GM18505 (cell line): ENCODE results near the gene DNAI2.

Experiments used
- ATAC-seq: cut with Tn5 transposase; IDR thresholded peaks from one replicate; pipeline ENCODE4 v1.9.1; 2021; ENCODE audit not compliant: unreplicated experiment
- POLR2A ChIP-seq: IDR thresholded peaks from 4 replicates; pipeline ENCODE4 v1.6.1; 2011; ENCODE audit warnings: borderline replicate concordance; ENCODE audit not compliant: insufficient read depth, insufficient read length; ENCODE audit errors: extremely low read depth

Gene DNAI2

DNA sequence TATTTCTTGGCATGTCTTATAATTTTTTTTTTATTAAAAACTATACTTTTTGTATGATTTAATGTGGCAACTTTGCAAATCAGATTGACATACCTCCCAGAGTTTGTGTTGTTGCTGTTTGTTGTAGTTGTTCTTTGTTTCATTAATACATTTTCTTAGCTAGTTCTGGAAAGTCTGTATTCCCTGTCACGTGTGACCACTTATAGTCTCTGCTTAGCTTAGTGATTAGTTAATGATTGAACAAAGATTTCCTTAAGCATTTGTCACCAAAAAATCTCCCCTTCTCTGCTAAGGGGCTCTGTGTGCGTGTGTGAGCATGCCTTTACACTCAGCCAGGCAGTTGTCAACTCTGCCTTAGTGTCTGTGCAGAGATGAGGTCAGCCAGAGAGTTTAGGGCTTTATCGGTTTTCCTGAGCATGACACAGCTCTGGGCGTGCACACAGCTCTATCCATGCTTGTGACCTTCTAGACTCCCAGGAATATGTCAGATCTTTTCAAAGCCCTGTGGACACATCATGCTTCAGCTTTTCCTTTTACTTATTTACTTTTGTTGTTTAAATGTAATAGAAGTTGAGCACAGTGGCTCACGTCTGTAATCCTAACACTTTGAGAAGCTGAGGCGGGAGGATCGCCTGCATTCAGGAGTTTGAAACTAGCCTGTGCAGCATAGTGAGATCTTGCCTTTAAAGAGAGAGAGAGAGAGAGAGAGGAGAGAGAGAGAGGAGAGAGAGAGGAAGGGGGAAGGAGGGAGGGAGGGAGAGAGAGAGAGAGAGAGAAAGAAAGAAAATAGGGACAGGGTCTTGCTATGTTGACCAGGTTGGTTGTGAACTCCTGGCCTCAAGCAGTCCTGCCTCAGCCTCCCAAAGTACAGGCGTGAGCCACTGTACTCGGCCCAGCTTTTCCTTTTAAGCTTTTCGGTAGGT lies 21.9 kb downstream of the DNAI2 start:
- no peak for ATAC-seq
- no peak for TF ChIP-seq POLR2A

DNA sequence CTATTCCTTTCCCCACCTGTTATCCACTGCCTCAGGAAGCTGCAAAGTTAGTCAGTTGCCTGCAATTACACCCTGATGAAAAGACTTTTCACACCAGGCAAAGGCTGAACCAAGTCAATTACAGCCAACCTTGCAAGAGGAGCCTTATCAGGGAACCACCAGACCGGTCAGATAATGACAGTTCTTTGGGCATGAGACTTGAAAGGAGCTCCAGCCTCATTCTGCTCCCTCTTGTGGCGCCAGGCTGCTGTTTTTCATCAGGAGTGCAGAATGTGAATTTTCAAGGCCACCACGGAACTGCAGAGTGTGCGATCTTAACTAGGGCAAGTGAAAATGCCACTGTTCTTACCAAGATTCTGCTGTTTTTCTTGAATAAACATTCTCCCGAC lies 22.5 kb downstream of the DNAI2 start:
- no peak for ATAC-seq
- no peak for TF ChIP-seq POLR2A

DNA sequence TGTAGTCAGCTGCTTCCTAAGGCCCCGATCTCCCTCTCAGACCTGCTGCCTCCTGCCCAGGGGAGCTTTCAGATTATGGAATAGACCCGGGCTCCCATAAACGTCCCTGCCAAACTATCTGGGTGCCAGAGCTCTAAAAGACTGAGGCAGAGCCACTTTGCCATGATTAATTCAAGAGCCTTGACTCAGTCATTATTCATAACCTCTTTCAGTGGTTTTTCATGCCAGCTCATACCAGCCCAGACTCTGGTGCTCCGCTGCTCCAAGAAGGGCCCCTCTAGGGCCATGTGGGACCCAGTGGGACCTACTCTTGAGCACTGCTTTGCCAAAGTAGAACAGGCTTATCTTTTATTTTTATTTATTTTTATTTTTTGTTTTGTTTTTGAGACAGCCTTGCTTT lies 23.9 kb downstream of the DNAI2 start:
- no peak for TF ChIP-seq POLR2A
- ATAC-seq = no peak

- ATAC-seq = no peak
- TF ChIP-seq POLR2A = no peak
These were observed 24.7 kb downstream of the DNAI2 start for GRCh38 chr17:74298778-74299177.

DNA sequence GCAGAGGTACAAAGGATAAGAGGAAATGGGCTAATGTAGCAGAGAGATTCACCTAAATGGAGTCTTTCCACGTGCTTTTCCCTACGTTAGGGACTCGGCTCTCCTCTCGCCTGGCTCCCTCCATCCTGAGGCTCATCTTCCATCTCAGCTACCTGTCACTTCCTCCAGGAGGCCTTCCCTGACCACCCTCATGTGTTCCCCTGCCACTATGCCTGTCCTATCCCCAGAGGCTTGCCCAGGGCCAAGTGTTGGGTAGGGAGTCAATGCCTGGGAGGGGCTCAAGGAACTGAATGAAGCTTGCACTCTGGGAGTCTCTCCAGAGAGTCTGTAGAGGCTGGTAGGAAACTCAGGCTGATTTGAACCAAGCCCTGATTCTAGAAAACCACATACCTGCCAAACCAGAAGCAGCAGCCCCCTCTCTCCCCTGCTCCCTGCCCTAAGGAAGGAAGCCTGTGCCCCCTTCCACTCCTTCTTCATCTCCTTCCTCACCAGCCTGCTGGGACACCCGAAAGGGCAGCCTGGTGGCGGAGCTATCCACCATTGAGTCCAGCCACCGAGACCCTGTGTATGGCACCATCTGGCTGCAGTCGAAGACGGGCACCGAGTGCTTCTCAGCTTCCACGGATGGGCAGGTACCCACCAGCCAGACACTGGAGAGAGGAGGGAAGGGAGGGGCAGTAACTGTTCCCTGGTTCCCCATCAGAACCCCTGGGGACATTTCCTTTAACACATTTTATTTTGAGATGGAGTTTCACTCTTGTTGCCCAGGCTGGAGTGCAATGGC lies 25.4 kb downstream of the DNAI2 start:
- no peak for TF ChIP-seq POLR2A

GRCh38 chr17:74303305-74303704 lies 29.3 kb downstream of the DNAI2 start:
- ATAC-seq = no peak
- TF ChIP-seq POLR2A = no peak

More for the DNA sequence above, 25.4 kb downstream of the DNAI2 start:
- no peak for ATAC-seq

GRCh38 chr17:74304184-74304583 lies 30.1 kb downstream of the DNAI2 start:
- no peak for ATAC-seq
- no peak for TF ChIP-seq POLR2A

DNA sequence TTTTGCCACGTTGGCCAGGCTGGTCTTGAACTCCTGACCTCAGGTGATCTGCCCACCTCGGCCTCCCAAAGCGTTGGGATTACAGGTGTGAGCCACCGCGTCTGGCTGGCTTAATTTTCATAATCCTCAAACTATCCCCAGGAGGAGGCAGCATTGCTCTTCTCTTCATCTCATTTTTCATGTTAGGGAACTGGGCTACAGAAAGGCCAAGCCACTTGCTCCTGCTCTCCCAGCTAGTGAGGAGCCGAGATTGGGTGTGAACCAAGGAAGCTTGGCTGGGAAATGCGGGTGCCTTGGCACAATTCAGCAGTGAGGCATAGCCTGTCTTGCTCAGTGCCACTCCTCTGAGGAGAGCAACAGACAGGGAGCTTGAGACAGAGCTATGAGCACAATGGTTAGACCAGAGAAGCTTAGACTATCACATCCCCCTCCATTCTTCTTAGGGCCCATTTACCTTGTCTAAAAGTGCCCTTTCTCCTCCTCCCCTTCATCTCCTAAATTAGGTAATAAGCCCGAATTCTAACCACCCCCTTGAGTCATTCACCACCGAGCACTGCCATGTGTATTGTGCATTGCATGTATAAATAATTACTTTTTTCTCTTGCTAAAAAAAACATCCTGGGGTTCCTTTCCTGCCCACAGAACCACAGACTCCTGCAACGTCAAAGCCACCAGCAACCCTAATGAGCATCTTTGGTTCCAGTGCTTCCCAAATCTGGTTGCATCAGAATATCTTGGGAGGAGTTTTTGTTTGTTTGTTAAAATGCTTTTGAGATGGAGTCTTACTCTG lies 32.0 kb downstream of the DNAI2 start:
- no peak for ATAC-seq
- TF ChIP-seq POLR2A = no peak

GRCh38 chr17:74307984-74308773 lies 34.1 kb downstream of the DNAI2 start:
- ATAC-seq = no peak
- no peak for TF ChIP-seq POLR2A

DNA sequence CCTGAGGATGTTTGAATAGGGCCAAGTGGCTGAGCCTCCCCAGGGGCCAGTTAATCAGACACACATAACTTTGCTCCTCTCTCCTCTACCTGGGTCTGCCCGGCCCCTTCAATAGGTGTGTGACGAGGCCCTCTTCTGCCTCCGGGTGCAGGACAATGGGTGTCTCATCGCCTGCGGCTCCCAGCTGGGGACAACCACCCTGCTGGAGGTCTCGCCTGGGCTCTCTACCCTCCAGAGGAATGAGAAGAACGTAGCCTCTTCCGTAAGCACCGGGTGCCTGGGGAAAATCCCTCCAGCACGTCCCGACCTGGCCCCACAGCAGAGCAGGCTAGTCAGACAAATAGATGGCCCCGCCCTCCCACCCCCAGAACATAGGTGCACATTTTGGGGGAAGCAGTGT lies 35.9 kb downstream of the DNAI2 start:
- no peak for ATAC-seq

DNA sequence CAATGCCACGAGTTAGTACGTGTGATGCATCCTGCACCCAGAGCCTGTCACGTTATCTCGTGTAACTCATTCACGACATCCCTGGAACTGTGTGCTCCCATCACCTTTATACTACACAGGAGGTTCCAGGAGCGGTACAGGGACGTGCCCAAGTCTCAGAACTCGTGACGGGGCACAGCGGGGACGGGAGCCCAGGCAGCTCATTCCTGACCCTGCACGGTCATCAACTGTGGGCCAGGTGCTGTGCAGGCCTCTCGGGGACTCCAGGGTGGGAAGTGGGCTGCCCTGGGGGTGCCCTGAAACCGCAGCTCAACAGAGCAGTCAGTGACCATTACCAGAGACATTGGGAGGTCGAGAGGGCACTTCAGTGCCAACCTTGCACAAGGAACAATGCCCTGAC lies 40.8 kb downstream of the DNAI2 start:
- no peak for TF ChIP-seq POLR2A
- ATAC-seq = no peak

More for the DNA sequence above, 35.9 kb downstream of the DNAI2 start:
- TF ChIP-seq POLR2A = no peak

DNA sequence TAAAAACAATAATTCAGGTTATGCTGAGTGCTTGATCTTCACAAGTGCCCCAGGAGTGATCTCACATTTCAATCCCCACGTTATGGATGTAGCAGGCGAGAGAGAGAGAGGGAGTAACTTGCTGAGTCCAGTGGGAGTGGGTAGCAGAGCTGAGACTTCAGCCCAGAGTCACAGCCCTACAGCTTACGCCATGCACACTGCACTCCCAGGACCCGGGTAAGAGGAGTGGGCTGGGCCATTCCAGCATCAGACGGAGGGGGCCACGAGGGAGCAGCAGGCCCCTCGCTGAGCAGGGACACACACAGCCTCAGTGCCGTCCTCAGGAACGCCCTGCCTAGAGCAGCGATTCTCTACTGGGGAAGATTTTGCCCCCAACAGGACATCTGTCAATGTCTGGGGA lies 42.2 kb downstream of the DNAI2 start:
- no peak for ATAC-seq
- TF ChIP-seq POLR2A = no peak

GRCh38 chr17:74317071-74317470 lies 43.0 kb downstream of the DNAI2 start:
- no peak for TF ChIP-seq POLR2A
- no peak for ATAC-seq

DNA sequence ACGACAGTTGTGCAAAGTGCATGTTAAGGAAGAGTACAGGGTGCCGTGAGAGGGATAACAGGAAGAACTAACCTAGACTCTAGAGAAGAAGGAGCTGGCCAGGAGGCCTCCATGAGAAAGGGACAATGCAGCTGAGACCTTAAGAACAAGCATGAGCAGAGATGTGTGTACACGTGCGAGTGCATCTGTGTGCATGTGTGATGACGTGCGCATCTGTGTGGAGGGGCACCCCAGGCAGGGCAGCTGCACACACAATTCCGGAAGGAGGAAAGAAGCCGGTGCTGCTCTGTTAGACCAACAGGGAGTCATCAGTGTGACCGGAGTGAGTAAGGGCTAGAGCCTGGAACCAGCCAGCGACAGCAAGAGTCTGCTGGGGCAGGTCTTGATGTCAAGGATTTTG lies 44.4 kb downstream of the DNAI2 start:
- no peak for TF ChIP-seq POLR2A
- no peak for ATAC-seq
